Measurements from ENCODE around the gene NTN1.

The NTN1 gene

DNA sequence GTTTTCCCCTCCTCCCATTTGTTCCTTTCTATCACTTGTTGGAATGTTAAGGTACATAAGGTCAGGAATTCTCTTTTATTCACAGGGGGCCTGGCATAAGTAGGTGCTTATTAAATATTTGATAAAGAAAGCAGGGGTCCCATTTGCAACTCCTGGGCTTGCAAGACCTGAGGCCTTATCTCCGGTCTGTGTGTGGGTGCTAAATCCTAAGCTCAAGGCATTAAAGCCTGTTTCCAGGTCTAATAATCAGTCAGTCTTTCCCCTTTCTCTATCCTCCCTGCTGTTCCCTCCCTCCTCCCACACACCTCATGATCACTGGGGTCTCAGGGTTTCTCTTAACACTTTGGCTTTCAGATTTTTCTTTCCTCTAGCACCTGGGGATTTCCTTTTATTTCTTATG is 17.1 kb downstream of the NTN1 start:
- DNase-seq: no peak

DNA sequence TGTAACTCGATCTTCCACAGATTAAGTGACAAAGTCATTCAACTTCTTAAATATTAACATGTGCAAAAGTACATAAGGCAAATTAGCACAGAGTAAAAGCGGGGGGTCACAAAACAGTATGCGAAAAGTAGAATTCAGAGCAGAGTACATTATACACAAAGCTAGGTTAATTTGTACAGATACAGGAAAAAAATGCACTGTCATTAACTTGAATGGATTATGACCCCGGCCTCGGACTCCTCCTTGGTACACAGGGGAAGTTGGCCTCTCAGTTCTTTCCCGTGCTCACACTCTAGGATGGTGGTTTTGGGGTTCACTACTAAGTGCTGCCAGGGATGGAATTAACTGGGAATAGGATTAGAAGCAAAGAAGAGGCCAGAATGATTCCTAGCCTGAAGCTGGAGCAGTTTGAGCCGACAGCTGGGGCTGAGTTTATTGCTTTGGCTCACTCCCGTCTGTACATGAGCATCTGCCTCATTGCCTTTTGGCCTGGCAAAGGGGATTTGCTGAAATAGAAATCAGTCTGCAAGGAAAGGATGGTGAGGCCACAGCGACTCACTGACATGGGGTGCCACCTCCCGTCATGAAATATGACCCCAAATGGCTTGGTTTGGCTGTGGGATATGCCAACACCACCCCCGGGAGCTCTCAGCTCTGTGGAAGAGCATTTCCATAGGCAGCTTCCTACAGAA is 23.6 kb downstream of the NTN1 start:
- DNase-seq: no peak

DNA sequence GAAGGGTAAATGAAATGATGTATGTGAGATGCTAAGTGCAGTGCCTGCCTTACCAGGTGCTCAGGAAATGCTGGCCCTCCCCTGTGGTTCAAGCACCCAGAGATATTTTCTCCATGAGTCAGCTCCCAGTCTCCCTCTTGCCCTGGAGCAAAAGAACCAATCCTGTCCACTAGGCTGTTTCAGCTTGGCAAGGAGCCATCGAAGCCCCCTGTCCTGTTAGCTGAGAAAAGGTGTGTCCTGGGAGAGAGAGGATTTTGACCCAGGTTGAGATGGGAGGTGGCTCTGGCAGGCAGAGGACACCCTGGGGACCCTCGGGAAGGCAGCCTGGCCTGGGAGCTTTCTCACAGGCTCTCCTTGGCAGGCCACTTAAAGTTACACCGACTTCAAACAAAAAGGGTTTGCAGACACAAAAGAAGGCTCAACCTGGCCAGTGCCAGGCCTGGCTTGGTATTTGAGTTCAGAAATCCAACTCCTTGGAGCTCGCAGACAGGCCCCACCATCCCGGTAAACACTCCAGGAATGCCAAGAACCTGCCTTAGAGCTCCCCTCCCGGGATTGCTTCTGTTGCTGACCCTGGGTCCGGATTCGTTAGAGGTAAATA is 29.6 kb downstream of the NTN1 start:
- DNase-seq: no peak

DNA sequence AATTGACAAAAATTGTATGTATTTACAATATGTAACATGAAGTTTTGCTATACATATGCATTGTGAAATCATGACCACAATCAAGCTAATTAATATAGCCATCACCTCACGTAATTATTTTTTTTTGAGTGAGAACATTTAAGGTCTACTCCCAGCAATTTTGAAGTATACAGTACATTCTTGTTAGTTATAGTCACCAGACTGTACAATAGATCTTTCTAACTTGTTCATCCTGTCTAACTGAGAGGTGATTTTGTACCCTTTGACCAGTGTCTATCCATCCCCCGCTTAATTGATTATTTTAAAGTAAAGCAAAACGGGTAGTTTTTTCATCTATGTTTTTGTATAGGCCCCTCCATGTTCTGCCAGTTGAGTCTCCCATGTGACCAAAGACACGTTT is 30.3 kb downstream of the NTN1 start:
- DNase-seq: no peak

DNA sequence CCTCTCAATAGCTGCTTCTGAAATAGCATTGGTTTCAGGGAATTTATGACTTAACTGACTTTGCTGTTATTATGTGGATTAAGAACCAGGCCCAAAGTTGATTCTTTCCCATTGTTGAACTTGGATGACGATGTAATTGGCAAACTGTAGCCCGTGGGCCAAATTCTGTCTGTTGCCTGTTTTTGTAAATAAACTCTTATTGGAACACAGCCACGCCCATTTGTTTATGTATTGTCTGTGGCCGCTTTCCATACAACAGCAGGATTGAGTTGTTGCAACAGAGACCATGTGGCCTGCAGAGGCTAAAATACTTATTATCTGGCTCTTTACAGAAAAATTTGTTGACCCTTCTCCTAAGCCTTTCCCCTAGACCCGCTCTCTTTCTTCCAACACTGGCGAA is 31.6 kb downstream of the NTN1 start:
- DNase-seq: no peak

DNA sequence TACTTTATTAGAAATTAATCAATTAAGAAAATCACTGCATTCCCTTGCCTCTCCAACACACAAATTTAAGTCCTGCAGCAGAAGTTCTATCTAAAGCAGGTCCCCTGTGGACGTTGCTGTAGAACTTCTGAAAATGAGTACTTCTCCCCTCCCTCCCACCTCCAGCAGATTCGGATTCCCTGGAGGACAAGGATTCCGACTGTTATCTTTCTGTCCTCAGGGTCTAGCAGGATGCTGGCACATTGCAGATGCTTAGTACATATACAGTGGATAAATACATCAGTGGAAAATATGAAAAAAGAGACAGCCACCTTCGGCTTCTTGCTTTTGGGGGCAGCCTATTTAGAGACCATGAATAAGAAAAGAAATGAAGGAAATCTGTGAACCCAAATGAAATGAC is 32.1 kb downstream of the NTN1 start:
- no peak for DNase-seq

DNA sequence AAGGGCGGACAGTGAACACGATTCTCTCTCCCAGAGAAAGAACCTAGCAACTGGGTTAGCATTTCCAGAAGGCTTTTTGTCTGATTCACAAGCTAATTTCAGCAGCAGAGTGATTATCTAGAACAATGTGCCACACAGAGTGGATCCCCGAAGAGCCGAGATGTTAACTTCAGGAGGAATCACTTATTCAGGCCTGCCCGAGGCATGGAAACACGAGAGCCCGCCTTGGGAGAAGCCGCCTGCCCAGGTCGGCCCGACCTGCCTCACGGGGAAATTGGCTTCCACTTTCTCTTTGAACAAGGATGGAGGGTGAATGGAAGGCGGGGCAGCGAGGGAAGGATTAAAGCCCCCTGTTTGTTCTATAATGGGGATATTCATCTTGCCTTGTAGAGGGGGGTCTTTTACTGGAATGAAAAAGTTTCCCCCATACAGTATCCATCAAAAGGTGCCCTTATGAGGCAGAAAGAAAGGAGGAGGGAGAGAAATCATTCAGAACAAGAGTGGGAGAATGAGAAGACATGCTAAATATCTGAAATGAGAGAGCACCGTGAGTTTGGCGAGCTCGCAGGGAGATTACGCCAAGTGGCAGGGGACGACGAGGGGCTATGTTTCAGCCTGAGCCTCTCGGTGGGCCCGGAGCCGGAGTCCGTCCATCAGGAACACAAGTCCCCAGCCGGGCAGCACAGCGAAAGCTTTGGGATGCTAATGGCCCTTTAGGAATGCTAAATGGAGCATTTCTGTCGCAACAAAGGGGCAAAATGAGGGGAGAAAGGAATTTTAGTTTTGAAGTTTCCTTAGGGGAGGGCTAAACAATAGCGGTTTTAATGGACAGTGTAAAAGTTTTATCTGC is 33.0 kb downstream of the NTN1 start:
- no peak for DNase-seq

DNA sequence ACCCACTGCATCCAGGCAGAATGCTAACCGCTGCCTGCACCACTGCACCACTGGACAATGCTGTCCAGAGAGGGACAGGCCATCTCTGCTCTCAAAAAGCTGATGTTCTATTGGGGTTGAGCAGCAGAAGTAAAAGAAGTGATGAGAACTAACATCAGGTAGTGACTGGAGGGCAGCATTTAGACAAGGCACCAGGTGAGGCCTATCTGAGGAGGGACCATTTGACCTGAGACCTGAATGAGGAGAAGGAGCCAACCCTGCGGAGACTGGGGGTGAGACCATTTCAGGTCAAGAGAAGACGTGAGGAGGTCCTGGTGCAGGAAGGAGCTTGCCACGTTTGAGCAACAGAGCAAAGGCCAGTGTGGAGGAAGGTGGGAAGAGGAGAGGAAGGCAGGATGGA is 34.0 kb downstream of the NTN1 start:
- no peak for DNase-seq

DNA sequence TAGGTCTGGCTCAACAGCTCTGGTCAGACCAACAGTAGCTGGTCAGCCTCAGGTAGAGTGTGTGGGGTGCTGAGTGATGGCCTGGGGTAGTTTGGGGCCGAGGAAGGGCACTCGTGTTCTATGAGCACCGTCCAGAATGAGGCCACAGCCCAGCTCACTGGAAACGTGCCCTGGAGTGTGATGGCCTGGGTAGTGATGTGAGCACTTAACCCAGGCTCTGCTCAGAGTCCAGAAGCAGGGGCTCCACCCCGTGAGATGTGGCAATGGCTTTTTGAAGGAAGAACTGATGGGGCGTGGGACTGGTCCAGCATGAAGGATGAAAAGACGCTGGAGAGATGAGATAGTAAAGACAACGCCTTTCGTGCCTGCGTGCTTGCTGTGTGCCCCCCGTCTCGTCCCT is 35.3 kb downstream of the NTN1 start:
- DNase-seq: no peak

DNA sequence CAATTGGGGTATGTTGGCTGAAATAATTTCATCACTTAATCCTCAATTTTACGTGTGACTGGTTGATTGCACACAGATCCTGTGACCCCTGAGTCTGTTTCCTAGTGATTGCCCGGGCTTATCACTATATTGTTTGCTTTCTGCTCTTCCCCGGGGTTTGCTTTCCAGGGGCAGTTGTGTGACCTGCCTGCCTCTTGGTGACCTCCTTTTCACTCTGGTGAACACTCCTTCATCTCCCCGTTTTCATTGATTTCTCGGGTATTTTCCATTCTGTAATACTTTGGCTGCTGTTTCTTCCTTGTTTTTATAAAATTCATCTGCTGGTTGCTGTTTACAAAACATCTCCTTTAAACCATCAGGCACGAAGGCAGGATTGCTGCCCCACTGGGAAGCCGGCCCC is 36.0 kb downstream of the NTN1 start:
- DNase-seq: no peak

DNA sequence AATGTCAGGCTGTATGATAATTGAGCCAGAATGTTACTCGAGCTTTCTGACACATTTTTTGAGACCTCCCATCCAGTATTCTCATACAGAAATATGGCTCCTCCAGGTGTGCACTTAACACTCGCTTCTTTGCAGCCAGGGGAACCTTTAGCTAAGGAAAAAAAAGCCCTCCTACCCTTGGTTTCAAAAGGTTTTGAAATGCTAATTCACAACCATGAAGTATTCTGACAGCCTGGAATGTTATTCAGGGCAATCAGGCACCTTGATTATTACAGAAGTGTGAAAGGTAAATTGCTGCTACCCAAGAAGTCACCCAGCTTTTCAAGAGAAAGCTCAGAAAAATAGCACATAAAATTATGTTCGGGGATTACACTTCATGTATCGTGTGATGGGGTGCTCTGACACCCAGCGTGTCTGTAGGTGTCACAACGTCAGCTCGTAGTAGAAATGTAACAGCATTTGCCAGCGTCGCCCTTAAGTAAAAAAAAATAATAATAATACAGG is 41.1 kb downstream of the NTN1 start:
- DNase-seq: no peak

DNA sequence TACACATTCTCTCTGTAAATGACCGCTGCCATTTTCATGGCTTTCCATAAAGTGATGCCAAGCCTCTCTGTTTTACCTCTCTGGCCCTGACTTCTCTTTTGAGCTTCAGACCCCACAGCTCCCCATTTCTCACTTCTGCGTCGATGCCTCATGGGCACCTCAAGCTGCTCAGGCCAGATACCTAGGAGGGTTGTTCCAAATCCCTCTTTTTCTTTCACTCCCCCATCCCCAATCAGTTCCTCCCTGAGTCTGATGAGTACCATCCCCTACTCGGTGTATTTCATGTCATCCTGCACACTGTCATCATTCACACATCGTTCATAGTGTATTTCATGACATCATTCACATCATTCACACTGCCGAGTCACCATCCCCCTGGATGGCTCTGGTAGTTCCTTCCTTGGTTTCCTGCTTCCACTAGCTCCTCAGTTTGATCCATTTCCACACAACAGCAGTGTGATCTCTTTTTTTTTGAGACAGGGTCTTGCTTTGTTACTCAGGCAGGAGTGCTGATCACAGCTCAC is 43.1 kb downstream of the NTN1 start:
- no peak for DNase-seq

DNA sequence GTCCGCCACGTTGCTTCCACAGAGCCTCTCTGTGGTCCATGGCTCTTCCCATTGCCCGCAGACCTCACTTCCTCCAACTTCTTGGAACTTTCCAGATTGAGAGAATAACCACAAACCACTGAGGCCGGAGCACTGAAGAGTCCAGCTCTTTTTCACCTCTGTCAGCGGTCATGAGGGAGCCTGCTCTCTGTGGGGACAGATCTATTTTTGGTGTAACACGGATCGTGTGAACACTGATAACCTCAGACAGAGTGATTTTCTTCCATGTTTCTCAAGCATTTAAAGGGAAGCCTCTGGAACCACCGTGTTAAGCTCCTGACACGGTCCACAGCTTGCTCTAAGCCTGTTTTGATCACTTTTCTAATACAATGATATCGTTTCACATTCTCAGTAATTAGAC is 49.7 kb downstream of the NTN1 start:
- DNase-seq: no peak

DNA sequence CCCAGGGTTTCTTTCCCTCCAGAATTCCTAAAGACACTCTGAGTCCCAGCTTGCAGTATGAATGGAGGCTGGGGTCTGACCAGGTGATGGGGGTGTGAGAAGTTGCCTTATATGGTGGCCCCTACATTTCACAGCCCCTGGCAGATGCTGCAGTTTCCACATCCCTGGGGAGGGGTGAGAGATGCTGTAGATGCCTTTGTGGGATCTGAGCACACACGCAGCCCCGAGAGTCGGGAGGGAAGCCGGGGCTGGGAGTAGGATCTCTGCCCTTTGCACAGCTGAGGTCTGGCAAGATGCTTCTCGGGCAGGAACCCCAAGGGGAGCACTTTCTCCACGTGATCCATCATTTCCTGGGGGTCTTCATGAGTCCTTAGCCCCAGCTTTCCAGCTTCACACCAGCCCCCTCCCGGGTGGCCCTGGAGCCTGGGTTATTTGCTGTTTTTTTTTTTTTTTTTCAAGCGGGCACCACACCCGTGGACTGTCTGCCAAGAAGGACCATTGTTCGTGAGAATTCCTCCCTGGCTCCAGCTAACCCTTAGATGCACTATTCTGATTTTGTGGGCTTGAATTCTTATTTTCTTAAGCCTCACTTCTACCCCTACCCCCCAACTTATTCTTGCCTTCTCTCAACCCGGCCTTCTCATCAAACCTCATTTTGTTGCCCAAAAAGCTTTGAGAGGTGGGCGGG is 50.6 kb downstream of the NTN1 start:
- DNase-seq: no peak

DNA sequence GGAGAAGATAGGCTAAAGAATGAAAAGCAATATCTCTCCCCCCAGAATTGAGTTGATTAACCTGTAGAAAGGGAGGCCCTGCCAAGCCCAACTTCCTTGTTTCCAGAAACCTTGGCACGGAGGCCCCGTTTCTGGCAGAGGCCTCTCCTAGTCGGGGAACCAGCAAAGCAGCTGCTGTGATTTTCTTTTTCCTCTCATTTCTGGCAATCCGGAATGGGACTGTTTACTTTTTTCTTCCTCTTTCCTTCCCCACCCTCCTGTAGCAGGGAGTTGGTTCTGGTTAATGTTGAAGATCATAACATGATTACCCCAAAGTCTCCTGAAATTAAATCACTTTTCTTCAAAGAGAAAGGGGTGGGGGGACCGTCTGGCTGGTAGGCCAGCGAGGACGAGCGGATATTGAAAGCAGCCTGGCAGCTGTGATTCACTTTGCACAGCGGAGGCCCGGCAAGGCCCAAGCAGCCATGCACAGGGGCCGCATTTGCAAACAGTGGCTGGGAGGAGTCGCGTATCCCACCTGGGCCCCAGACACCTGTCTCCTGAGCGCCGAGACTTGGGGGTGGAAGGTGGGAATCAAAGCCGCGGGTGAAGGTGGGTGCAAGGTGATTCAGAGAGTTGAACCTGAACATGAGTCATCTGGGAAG is 51.5 kb downstream of the NTN1 start:
- no peak for DNase-seq

DNA sequence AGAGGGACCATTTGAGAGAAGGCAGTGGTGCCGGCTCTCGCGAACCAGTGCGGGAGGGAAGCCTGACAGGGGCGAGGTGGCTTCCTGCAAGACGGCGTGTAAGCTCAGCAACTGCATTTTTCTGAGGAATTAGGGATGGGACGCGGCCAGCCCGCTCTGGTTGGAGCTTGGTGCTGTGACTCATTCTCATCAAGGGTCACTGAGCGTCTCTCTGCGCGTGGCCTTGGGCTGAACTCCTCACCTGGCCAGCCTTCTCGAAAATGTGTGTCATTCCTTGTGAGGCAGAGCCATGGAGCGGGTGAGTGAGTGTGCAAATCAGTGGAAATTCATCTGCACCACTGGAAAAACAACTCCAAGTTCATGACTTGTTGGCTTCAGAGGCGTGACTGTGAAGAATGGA is 52.8 kb downstream of the NTN1 start:
- no peak for DNase-seq

DNA sequence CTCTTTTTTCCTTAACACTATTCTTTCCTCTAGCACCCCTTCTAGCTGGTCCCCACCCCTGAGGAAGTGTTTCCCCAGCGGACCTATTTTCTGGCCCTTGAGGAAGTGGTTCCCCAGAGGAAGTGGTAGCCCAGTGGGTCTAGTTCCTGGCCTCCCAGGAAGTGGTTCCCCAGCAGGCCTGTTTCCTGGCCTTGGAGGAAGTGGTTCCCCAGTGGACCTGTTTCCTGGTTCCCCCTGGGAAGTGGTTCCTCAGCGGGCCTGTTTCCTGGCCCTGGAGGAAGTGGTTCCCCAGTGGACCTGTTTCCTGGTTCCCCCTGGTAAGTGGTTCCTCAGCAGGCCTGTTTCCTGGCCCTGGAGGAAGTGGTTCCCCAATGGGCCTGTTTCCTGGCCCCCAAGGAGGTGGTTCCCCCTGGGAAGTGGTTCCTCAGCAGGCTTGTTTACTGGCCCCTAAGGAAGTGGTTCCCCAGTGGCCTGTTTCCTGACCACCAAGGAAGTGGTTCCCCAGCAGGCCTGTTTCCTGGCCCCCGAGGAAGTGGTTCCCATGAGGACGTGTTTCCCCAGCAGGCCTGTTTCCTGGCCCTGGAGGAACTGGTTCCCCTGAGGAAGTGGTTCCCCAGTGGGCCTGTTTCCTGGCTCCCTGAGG is 58.3 kb downstream of the NTN1 start:
- no peak for DNase-seq

DNA sequence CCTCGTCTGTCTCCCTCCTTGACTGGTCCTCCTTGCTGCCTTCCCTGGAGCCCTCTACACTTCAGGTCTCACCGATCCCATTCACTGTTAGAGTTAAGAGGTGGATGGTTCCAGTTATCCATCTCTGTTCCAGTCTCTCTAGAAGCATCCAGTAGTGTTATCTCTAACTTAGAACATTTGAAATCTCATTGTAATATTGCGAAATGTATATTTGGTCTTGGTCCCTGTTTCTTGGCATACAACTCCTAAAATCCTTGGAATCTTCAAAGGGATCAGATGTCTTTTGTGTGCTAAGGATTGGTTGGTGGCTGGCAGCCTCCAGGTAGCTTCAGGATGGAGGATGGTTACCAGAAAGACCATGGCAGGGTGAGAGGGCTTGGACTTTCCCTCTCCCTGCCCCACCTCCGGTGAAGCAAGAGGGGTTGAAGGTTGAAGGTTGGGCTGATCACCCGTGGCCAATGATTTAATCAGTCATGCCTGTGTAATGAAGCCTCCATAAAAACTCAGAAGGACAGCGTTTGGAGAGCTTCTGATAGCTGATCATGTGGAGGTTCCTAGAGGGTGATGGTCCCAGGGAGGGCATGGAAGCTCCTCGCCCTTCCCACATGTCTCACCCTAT is 59.1 kb downstream of the NTN1 start:
- no peak for DNase-seq

DNA sequence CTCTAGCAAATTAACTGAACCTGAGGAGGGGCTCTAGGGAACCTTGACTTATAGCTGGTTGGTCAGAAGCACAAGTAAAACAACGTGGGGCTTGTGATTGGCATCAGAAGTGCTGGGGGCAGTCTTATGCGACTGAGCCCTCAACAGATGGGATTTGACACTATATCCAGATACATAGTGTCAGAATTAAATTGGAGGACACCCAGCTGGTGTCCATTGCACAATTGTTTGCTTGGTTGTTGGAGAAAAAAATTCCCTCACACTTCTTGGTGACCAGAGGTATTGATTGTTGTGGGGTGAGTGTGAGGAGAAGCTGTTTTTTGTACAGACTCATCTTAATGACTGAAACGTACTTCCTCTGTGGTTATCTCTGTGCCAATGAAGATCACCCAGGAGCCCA is 59.7 kb downstream of the NTN1 start:
- no peak for DNase-seq

DNA sequence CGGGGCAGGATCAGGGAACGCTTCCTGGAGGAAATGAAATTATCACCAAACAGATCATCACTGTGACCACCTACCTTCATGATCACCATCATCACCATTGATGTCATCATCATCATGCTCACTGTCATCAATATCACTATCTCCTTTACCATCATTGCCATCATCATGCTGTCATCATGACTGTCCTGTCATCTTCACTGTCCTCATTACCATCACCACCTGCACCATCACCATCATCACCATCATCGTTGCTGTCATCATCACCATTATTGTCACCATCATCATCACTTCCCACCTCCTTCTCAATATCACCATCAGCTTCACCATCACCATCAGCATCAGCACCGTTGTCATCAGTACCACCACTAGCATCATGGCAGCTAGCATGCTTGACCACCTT is 65.3 kb downstream of the NTN1 start:
- DNase-seq: no peak

DNA sequence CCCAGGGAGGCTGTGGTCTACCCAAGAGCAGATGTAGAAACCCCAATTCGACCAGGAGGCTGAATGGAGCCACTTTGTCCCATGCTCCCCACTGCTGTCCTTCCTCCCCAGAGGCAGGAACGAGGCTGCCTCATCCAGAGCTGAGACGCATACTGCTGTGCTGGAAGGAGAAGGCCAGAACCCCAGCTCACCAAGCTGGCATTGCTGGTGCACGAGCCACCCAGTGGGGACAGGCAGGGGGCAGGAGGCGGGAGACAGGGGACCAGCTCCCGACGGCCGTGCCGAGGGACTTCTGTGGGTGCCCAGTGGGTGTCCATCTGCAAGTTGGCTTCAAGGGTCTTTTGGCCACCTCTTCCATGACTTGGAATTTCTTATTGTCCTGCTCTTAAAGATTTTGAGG is 66.6 kb downstream of the NTN1 start:
- no peak for DNase-seq

DNA sequence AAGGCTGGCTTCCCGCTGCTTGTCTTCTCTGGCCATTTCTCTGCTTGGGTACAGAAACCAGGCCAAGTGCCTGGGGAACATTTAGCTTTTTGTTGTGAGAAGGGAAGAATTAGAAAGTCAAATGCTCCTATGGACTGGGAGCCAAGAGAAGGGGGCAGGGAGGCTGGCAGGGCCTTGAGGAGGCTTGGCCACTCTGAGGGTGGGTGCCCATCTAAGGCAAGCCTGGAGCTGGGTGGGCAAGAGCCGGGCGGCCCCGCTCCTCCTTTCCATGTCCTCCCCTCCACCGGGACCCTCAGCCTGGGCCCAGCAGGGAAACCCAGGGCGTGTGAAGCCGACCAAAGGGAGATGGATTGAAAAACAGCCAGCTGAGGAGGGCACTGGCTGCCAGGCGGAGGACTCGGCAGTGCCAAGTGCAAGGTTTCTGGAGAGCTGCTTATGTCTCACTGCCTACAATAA is 69.4 kb downstream of the NTN1 start:
- no peak for DNase-seq
